AG04450 (cell line): Measurements from ENCODE around the gene WIPF3. TPM values are rescaled to one million over a fixed set of nuclear protein-coding genes. Genes with fewer than 3 reads are reported as not detected.

Experiments used
- CTCF ChIA-PET: fragments of 300-600, 350-600 bp; formaldehyde crosslinking; extraction: SDS; loops from one replicate; lab custom pipeline; 2022; ENCODE audit warnings: antibody characterized with exemption, inconsistent platforms; lab: Charles Lee
- POLR2A ChIA-PET: fragments of 350-600 bp; formaldehyde crosslinking; extraction: SDS; loops from one replicate; lab custom pipeline; 2021; ENCODE audit warnings: antibody characterized with exemption, inconsistent platforms; lab: Yijun Ruan, JAX
- DNase-seq: peaks from one replicate; pipeline ENCODE4 v3.0.0-alpha.2; 2011; ENCODE audit warnings: low read depth, low spot score
- H3K27ac ChIP-seq: one replicate; pipeline ENCODE4 v1.5.1; 2012; ENCODE audit warnings: low read depth, low read length, control low read depth
- H3K27me3 ChIP-seq: one replicate; pipeline ENCODE4 v1.6.0; 2012; ENCODE audit warnings: low read length; ENCODE audit not compliant: control insufficient read depth, insufficient read depth
- H3K4me3 ChIP-seq: 2 replicates; pipeline ENCODE4 v1.5.1; 2011; ENCODE audit warnings: mild to moderate bottlenecking, low read depth, low read length, control low read depth
- H3K9me3 ChIP-seq: 2 replicates; pipeline ENCODE4 v1.5.1; 2012; ENCODE audit warnings: low read length; ENCODE audit not compliant: control insufficient read depth, insufficient read depth
- polyA plus RNA-seq: library from polyadenylated mRNA; depleted of rRNA; stranded (reverse); fragments of >200 nt; gene quantifications from 2 replicates; pipeline ENCODE4 v1.2.3, GENCODE V29; 2011
- TF ChIP-seq, protein P1 (sequence below): IDR thresholded peaks from 2 replicates; pipeline ENCODE4 v1.5.1; 2011; ENCODE audit warnings: low read depth, low read length, control low read depth, inconsistent platforms

The WIPF3 gene
- polyA plus RNA-seq, 1 experiment: not detected

DNA sequence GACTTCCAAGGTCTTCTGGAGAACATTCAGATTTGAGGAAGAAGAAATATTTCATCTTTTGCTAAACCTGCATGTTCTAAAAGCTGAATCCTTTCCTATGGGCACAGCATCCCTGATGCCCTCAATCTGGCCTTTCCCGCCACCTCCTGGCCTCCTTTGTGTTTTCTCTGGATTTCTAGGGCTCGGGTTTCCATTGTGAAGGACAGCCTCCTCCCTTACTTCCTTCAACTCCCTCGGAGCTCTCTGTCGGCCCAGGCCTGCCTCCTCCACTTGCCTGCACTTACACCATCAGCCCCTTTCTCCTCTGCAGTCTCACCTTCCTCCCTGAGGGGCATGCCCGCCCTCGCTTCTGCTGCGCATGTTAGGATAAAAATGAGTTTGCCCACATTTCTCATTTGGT lies 75.4 kb downstream of the WIPF3 start:
- no peaks in the 10 kb centered on the region for H3K9me3 ChIP-seq
- no peak overlapping the region for H3K4me3 ChIP-seq
- TF ChIP-seq, protein P1, sequence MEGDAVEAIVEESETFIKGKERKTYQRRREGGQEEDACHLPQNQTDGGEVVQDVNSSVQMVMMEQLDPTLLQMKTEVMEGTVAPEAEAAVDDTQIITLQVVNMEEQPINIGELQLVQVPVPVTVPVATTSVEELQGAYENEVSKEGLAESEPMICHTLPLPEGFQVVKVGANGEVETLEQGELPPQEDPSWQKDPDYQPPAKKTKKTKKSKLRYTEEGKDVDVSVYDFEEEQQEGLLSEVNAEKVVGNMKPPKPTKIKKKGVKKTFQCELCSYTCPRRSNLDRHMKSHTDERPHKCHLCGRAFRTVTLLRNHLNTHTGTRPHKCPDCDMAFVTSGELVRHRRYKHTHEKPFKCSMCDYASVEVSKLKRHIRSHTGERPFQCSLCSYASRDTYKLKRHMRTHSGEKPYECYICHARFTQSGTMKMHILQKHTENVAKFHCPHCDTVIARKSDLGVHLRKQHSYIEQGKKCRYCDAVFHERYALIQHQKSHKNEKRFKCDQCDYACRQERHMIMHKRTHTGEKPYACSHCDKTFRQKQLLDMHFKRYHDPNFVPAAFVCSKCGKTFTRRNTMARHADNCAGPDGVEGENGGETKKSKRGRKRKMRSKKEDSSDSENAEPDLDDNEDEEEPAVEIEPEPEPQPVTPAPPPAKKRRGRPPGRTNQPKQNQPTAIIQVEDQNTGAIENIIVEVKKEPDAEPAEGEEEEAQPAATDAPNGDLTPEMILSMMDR: no peak
- peaks cover 10% of the 10 kb centered on the region for H3K27me3 ChIP-seq
- ChIA-PET CTCF (interaction anchor here (0.9 kb wide), 1 partner anchor 180 kb away, joined by 4 read pairs; no protein-coding TSS in a partner anchor), POLR2A (no interaction called here)
- peak overlapping the region; percentile 21 for H3K27ac ChIP-seq
- no peak for DNase-seq

DNA sequence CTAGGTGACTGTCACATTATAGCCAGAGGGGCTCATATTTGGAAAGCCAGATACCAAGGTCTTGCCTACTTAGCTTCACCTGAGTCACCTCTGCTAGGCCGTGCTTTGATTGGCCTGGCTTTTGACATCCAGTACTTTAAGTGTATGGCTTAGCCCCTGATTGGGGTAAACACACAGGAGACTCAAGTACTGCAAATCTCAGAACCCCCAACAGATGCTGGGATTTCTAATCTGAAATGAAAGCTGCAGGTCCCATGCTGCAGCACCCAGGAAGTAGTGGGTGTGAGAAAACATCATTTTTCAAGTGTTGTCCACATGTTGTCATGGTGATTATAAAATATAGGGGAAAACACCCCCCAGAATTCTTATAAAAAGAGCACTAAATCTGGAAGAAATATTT lies 76.2 kb downstream of the WIPF3 start:
- H3K4me3 ChIP-seq: no peak overlapping the region
- no peak overlapping the region for H3K27ac ChIP-seq
- DNase-seq: no peak
- no peaks in the 10 kb centered on the region for H3K9me3 ChIP-seq
- peaks cover 13% of the 10 kb centered on the region for H3K27me3 ChIP-seq
- CTCF ChIA-PET: no interaction called here
- POLR2A ChIA-PET: no interaction called here
- TF ChIP-seq, protein P1: no peak

DNA sequence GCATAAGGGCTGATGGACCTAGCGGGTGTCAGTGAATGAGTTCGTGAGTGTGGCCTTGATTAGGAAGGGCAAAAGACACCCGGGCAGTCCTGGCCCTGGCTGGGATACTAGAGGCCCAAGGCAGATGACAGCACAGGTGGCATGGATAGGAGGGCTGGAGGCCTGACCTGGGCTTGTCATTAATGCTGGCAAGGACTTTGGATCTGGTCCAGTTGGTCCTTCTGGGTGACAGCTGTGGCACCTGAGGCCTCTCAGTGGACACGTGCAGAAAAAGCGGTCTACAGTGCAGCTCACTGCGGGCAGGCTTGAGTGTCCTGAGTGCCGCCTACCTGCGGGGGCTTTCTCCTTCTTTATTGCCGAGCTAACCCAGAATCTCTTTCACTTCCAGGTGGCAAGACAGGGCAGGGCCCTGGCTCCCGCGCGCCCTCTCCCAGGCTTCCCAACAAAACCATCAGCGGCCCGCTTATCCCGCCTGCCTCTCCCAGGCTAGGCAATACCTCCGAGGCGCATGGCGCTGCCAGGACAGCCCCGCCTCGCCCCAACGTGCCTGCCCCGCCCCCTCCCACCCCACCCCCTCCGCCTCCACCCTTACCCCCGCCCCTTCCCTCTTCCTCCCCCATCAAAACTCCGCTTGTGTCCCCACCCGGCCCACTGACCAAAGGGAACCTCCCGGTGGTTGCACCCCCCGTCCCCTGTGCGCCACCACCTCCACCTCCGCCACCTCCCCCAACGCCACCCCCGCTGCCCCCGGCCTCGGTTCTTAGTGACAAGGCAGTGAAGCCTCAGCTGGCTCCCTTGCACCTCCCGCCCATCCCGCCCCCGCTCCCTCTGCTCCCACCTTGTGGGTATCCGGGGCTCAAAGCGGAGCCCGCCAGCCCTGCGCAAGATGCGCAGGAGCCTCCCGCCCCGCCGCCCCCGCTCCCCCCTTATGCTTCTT lies 77.4 kb downstream of the WIPF3 start:
- DNase-seq: no peak
- no peaks in the 10 kb centered on the region for H3K9me3 ChIP-seq
- POLR2A ChIA-PET: no interaction called here
- H3K27ac ChIP-seq: no peak overlapping the region
- TF ChIP-seq, protein P1: no peak
- no peak overlapping the region for H3K4me3 ChIP-seq
- H3K27me3 ChIP-seq: peaks cover 18% of the 10 kb centered on the region
- CTCF ChIA-PET: no interaction called here

DNA sequence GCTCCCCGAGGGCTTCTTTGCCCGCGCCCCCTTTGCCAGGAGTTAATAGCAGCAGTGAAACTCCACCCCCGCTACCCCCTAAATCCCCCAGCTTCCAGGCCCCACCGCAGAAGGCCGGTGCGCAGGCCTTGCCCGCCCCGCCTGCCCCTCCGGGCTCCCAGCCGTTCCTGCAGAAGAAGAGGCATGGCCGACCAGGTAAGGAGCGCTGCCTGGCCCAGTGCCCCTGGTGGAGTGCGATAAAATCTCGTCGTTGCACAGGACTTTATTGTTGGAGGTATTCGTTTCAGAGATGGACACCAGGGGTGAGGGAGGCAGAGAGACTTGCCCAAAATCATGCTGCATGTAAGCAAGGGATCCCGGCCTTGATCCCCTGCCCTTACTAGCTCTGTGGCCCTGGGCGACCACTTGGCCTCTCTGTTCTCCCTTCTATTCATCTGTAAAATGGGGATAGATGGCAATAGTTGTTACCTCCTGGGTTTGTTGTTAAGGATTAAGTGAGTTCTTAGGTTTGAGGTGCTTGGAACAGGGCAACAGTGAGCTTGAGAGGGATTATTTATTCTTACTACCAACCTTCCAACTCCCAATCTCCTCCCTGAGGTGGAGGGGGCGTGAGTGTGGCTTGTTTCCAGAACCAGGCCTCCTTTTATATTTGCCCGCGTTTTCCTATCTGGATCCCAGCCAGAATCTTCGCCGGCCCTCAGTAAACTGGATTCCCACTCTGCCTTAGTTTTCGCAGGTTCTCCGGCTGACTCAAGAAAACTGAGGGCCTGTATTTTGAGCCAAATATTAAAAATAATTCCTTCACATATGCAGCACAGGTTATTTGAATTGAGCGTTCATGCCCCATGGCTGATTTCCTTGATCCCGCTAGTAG lies 78.3 kb downstream of the WIPF3 start:
- TF ChIP-seq, protein P1: no peak
- POLR2A ChIA-PET: no interaction called here
- Histone ChIP-seq H3K9me3 (no peaks in the 10 kb centered on the region), H3K27me3 (peaks cover 22% of the 10 kb centered on the region), H3K27ac (no peak overlapping the region), H3K4me3 (no peak overlapping the region)
- CTCF ChIA-PET: interaction anchor here (0.7 kb wide), 1 partner anchor 37 kb away, joined by 3 read pairs; no protein-coding TSS in a partner anchor
- DNase-seq: no peak
